PC-3 (cell line): ENCODE results near the gene TRRAP.

ENCODE experiments used
- EZH2 ChIP-seq: fragments of 300-600 bp; sonication (generic); IDR thresholded peaks from one replicate; pipeline ENCODE4 v1.6.1; 2017; ENCODE audit warnings: antibody characterized with exemption, mild to moderate bottlenecking, low read length; ENCODE audit not compliant: unreplicated experiment
- EZH2phosphoT487 ChIP-seq: fragments of 300-600 bp; sonication (generic); IDR thresholded peaks from 2 replicates; pipeline ENCODE4 v1.6.1; 2018; ENCODE audit warnings: mild to moderate bottlenecking, antibody characterized with exemption, low read length, borderline replicate concordance
- TF ChIP-seq, protein P1 (sequence below): fragments of 300-600 bp; sonication (generic); conservative IDR thresholded peaks from 2 replicates; pipeline ENCODE4 v1.5.1; 2017; ENCODE audit warnings: antibody characterized with exemption, low read depth, mild to moderate bottlenecking, low read length

- TF ChIP-seq, protein P1, sequence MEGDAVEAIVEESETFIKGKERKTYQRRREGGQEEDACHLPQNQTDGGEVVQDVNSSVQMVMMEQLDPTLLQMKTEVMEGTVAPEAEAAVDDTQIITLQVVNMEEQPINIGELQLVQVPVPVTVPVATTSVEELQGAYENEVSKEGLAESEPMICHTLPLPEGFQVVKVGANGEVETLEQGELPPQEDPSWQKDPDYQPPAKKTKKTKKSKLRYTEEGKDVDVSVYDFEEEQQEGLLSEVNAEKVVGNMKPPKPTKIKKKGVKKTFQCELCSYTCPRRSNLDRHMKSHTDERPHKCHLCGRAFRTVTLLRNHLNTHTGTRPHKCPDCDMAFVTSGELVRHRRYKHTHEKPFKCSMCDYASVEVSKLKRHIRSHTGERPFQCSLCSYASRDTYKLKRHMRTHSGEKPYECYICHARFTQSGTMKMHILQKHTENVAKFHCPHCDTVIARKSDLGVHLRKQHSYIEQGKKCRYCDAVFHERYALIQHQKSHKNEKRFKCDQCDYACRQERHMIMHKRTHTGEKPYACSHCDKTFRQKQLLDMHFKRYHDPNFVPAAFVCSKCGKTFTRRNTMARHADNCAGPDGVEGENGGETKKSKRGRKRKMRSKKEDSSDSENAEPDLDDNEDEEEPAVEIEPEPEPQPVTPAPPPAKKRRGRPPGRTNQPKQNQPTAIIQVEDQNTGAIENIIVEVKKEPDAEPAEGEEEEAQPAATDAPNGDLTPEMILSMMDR: no peak
- no peak for TF ChIP-seq EZH2phosphoT487
- no peak for TF ChIP-seq EZH2
These were observed 3.4 kb downstream of the TRRAP start for GRCh38 chr7:98881561-98882315.
